NCI-H2171 treated with DMSO at 0.1 percent for 48 hours (cell line): Measurements from ENCODE around the gene CEACAM4.
"Not testable (repeated sequence)": the region's sequence is repeated elsewhere in the genome, so short reads cannot be mapped to it uniquely, and the experiment has no call there.

Source experiments
- DNase-seq: peaks from one replicate; lab custom pipeline; 2025; lab: John Stamatoyannopoulos, UW

CEACAM4 gene

GRCh38 chr19:41584931-41585330, 41.9 kb downstream of the CEACAM4 start:
- DNase-seq, result no peak

- DNase-seq, result no peak
Observed at GRCh38 chr19:41584260-41584810, 42.5 kb downstream of the CEACAM4 start.

- DNase-seq, result not testable (repeated sequence)
Observed at GRCh38 chr19:41582577-41583182, 44.2 kb downstream of the CEACAM4 start.

GRCh38 chr19:41581068-41581467, 45.8 kb downstream of the CEACAM4 start:
- not testable (repeated sequence) for DNase-seq

GRCh38 chr19:41578886-41579285, 48.0 kb downstream of the CEACAM4 start:
- DNase-seq, result no peak

DNA sequence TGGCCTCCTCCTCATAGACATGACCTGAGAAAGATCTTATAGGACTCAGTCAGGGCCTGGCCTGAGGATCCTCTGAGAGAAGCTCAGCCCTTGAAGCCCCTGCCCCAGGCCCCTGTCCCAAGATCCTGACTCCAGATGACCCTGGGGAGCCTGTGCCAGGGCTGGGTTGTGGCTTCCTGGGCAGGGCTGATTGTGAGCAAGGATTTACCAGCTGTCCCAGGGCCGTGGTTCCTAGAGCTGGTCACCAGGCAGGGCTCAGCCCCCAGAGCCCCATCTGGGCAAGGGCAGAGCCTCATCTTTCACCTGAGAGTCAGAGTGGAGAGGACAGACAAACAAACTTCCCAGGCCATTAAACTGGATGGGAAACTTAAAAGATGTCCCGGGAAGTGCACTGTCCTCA, 49.0 kb downstream of the CEACAM4 start:
- no peak for DNase-seq

DNA sequence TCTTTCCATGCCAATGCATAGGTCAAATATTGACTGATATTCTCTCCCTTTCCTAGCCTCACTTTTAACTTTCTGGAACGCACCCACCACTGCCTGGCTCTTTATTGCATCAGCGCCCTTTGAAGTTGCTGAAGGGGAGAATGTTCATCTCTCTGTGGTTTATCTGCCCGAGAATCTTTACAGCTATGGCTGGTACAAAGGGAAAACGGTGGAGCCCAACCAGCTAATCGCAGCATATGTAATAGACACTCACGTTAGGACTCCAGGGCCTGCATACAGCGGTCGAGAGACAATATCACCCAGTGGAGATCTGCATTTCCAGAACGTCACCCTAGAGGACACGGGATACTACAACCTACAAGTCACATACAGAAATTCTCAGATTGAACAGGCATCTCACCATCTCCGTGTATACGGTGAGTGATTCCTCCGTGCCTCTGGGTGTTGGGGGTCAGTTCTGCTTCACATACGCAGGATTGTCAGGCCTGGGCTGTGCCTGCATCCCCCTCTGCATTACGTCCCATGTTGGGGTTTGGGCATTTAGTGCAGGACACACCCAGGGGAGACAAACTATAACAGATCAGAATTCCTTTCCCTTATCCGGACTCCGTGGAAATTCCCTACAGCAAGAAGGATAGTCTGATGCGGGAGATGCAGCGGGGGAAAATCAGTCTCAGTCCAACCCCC, 49.6 kb downstream of the CEACAM4 start:
- no peak for DNase-seq

DNA sequence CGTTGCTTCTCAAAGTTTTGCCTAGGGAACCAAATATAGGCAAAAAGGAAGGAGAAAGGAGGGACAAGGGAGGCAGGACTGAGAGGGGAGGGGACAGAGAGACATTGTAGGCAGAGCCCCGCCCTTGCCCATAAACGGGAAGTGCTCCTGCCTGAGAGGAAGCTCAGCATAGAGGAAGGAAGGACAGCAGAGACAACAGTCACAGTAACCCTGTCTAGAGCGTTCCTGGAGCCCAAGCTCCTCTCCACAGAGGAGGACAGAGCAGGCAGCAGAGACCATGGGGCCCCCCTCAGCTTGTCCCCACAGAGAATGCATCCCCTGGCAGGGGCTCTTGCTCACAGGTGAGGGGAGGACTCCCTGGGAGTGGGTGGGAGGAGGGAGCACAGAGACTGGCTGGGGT, 50.9 kb downstream of the CEACAM4 start, which contains the start of gene CEACAM21:
Gene CEACAM21 (plus strand): TSS at position 169 of the 400 bp plus-strand sequence. CDS start 109 bp downstream, at position 278.
- DNase-seq, result no peak

- peak; percentile 62 for DNase-seq
Observed at GRCh38 chr19:41570639-41571112, 56.2 kb downstream of the CEACAM4 start.

GRCh38 chr19:41570179-41570578, 56.7 kb downstream of the CEACAM4 start:
- DNase-seq, result no peak

DNA sequence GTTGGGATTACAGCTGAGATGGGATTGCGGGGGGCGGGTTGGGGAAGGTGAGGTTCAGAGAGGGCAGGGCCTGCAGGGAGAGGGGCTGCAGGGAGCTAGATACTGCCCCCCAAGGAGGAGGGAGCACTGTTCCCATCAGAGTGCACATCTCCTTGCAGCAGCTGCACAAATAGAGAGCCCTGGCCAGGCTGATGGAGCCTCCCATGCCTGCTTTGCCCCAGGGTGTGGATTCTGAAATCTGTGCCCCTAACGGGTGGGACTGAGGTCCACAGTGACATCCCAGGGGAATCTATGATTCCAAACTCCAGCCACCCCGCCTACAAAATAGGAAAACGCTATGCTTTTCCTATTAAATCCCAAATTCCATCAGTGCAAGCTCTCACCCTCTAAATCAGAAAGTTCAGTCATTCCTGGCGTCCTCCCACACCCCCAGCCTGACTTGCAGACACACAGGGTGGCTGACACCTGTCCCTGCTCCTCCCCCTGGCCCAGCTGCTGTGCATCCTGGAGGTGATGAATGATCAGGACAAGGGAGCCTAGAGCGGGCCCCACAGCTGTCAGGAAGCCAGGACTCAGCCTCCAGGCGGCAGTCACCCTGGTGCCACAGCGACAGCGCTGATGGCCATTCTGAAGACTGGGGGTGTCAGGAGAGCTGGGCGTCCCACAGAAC, 57.3 kb downstream of the CEACAM4 start:
- no peak for DNase-seq
